HepG2 (cell line): ENCODE results near the gene ANKRD40CL. TPM values are rescaled to one million over a fixed set of nuclear protein-coding genes. Genes with fewer than 3 reads are reported as not detected.
A peak's percentile ranks its signal among the peaks of the same experiment; 100 is the strongest.

ENCODE experiments used
- RAD21 ChIP-seq: fragments of 450-650 bp; formaldehyde crosslinking; IDR thresholded peaks from 2 replicates; pipeline ENCODE4 v1.5.0; 2020; ENCODE audit warnings: mild to moderate bottlenecking
- ZFX ChIP-seq: sonication (generic); formaldehyde crosslinking; IDR thresholded peaks from 2 replicates; pipeline ENCODE4 v1.4.0; 2020; ENCODE audit warnings: mild to moderate bottlenecking, low read depth, missing genetic modification reagents, moderate library complexity
- ZKSCAN8 ChIP-seq: IDR thresholded peaks from 2 replicates; pipeline ENCODE4 v1.6.1; 2016; ENCODE audit warnings: borderline replicate concordance, missing genetic modification reagents, missing compliant biosample characterization
- polyA plus RNA-seq, 8 experiments: library from polyadenylated mRNA; depleted of rRNA in 3 of 8; stranded (reverse) in 7 of 8; unstranded in 1 of 8; fragments of >200 nt; fragmentation: Illumina TruSeq in 4 of 8; extraction: Trizol in 4 of 8; gene quantifications; 2 replicates each; pipeline versions ENCODE4 v1.2.1 to v1.2.3, GENCODE V29; 2011 to 2016; ENCODE audit warnings: low read depth in 4 of 8, missing spikeins in 1 of 8, mixed read lengths in 1 of 8; ENCODE audit not compliant: insufficient read depth in 1 of 8
- total RNA-seq, 5 experiments: library from RNA; depleted of rRNA; stranded (reverse); fragments of >200 nt; fragmentation: Illumina TruSeq; extraction: Trizol; gene quantifications; 2 replicates each; pipeline ENCODE4 v1.2.3, GENCODE V29; 2016; ENCODE audit warnings: low read depth in 1 of 5
- TF ChIP-seq, protein P1 (sequence below), 2 experiments: fragments of 450-650 bp in 1 of 2; sonication (generic) in 1 of 2; formaldehyde crosslinking in 1 of 2; IDR thresholded peaks; 2 replicates each; pipeline versions ENCODE4 v1.6.1 to v1.8.0; 2016 to 2022; ENCODE audit warnings: antibody characterized with exemption in 1 of 2, mild to moderate bottlenecking in 1 of 2, missing genetic modification reagents in 1 of 2
- TF ChIP-seq, protein P2 (sequence below): IDR thresholded peaks from 2 replicates; pipeline ENCODE4 v1.6.1; 2012; ENCODE audit warnings: low read length, improper control_type of control experiment

ANKRD40CL gene
- total and polyA plus RNA-seq, 2 of the 13 experiments (the other 11 are each of a cell fraction or from before 2014, with no cell fraction given) = 0.03 to 0.11 TPM

DNA sequence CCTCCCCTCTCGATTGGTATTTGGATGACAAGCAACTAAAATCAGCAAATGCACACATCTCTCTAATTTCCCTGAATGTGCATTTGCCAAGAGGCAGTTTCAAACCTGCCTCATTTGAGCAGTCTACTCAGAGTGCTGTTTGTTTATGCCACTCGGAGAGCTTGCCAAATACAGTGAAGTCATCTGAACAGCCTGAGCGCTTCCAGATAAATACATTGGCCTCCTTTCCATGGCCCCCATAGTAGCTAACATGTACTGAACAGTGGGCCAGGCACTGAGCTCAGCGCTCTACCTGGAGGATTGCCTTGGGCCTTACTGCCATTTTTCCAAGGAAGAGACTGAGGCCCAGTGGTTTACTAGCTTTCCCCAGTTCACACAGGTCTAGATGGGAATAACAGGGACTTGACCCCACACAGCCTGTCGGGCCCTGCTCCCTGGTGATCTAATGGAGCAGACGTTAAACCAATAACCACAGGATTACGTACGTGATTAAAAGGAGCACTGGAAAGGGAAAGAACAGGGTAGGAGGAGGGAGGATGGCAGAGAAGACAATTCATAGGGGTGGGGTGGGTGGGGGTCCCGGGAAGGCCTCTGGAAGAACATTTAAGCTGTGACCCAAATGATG lies 18.7 kb upstream of the ANKRD40CL start (continued):
- TF ChIP-seq, protein P1, sequence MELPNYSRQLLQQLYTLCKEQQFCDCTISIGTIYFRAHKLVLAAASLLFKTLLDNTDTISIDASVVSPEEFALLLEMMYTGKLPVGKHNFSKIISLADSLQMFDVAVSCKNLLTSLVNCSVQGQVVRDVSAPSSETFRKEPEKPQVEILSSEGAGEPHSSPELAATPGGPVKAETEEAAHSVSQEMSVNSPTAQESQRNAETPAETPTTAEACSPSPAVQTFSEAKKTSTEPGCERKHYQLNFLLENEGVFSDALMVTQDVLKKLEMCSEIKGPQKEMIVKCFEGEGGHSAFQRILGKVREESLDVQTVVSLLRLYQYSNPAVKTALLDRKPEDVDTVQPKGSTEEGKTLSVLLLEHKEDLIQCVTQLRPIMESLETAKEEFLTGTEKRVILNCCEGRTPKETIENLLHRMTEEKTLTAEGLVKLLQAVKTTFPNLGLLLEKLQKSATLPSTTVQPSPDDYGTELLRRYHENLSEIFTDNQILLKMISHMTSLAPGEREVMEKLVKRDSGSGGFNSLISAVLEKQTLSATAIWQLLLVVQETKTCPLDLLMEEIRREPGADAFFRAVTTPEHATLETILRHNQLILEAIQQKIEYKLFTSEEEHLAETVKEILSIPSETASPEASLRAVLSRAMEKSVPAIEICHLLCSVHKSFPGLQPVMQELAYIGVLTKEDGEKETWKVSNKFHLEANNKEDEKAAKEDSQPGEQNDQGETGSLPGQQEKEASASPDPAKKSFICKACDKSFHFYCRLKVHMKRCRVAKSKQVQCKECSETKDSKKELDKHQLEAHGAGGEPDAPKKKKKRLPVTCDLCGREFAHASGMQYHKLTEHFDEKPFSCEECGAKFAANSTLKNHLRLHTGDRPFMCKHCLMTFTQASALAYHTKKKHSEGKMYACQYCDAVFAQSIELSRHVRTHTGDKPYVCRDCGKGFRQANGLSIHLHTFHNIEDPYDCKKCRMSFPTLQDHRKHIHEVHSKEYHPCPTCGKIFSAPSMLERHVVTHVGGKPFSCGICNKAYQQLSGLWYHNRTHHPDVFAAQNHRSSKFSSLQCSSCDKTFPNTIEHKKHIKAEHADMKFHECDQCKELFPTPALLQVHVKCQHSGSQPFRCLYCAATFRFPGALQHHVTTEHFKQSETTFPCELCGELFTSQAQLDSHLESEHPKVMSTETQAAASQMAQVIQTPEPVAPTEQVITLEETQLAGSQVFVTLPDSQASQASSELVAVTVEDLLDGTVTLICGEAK (IDR thresholded peaks at IDR 0.05) = no peak
- TF ChIP-seq, protein P1 (CRISPR knock-in tag; IDR thresholded peaks at IDR 0.05) = no peak
- TF ChIP-seq, protein P2, sequence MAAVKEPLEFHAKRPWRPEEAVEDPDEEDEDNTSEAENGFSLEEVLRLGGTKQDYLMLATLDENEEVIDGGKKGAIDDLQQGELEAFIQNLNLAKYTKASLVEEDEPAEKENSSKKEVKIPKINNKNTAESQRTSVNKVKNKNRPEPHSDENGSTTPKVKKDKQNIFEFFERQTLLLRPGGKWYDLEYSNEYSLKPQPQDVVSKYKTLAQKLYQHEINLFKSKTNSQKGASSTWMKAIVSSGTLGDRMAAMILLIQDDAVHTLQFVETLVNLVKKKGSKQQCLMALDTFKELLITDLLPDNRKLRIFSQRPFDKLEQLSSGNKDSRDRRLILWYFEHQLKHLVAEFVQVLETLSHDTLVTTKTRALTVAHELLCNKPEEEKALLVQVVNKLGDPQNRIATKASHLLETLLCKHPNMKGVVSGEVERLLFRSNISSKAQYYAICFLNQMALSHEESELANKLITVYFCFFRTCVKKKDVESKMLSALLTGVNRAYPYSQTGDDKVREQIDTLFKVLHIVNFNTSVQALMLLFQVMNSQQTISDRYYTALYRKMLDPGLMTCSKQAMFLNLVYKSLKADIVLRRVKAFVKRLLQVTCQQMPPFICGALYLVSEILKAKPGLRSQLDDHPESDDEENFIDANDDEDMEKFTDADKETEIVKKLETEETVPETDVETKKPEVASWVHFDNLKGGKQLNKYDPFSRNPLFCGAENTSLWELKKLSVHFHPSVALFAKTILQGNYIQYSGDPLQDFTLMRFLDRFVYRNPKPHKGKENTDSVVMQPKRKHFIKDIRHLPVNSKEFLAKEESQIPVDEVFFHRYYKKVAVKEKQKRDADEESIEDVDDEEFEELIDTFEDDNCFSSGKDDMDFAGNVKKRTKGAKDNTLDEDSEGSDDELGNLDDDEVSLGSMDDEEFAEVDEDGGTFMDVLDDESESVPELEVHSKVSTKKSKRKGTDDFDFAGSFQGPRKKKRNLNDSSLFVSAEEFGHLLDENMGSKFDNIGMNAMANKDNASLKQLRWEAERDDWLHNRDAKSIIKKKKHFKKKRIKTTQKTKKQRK = no peak
- no peak for TF ChIP-seq ZKSCAN8 (CRISPR knock-in tag)
- TF ChIP-seq ZFX (CRISPR knock-in tag) = 0 out of 2 replicates have a peak, but pooled peaks have one; percentile 23
- TF ChIP-seq RAD21 = no peak
